GM23338 (cell line): ENCODE results near the gene TAF4B. TPM values are rescaled to one million over a fixed set of nuclear protein-coding genes. Genes with fewer than 3 reads are reported as not detected.

Experiments
- ATAC-seq: fragments of 200-7000 bp; cut with Tn5 transposase; 3 replicates; pipeline ENCODE4 v1.9.1; 2020
- DNase-seq: peaks from one replicate; pipeline ENCODE4 v3.0.0-alpha.2; 2015; ENCODE audit warnings: low spot score
- H2AFZ ChIP-seq: fragments of 200-600 bp; sonication (generic); 2 replicates; pipeline ENCODE4 v1.8.0; 2016; ENCODE audit warnings: antibody characterized with exemption, mild to moderate bottlenecking, moderate library complexity
- H3F3A ChIP-seq: fragments of 200-600 bp; sonication (generic); replicated peaks from 2 replicates; pipeline ENCODE4 v1.8.0; 2017; ENCODE audit warnings: antibody characterized with exemption, mixed run types, low read depth
- H3K27ac ChIP-seq: fragments of 200-600 bp; sonication (generic); 2 replicates; pipeline ENCODE4 v1.6.1; 2016; ENCODE audit warnings: low read depth
- H3K27me3 ChIP-seq: fragments of 200-600 bp; sonication (generic); 2 replicates; pipeline ENCODE4 v1.8.0; 2016; ENCODE audit warnings: mild to moderate bottlenecking, mixed run types, moderate library complexity; ENCODE audit not compliant: insufficient read depth
- H3K36me3 ChIP-seq: fragments of 200-600 bp; sonication (generic); 2 replicates; pipeline ENCODE4 v1.8.0; 2016; ENCODE audit warnings: mild to moderate bottlenecking; ENCODE audit not compliant: insufficient read depth
- H3K4me1 ChIP-seq: fragments of 200-600 bp; sonication (generic); 2 replicates; pipeline ENCODE4 v1.8.0; 2016; ENCODE audit warnings: mild to moderate bottlenecking, moderate library complexity; ENCODE audit not compliant: insufficient read depth
- H3K4me2 ChIP-seq: fragments of 200-600 bp; sonication (generic); 2 replicates; pipeline ENCODE4 v1.7.1; 2017; ENCODE audit warnings: mixed run types
- H3K4me3 ChIP-seq: fragments of 200-600 bp; sonication (generic); 2 replicates; pipeline ENCODE4 v1.6.1; 2016; ENCODE audit warnings: mixed run types
- H3K79me2 ChIP-seq: fragments of 200-600 bp; sonication (generic); replicated peaks from 2 replicates; pipeline ENCODE4 v1.8.0; 2017; ENCODE audit warnings: mild to moderate bottlenecking; ENCODE audit not compliant: insufficient read depth
- H3K9me2 ChIP-seq: fragments of 200-600 bp; sonication (generic); 2 replicates; pipeline ENCODE4 v1.8.0; 2017; ENCODE audit not compliant: insufficient read depth
- H4K20me1 ChIP-seq: fragments of 200-600 bp; sonication (generic); replicated peaks from 2 replicates; pipeline ENCODE4 v1.8.0; 2017; ENCODE audit warnings: mild to moderate bottlenecking; ENCODE audit not compliant: insufficient read depth
- H3K27ac Mint-ChIP-seq: 2 replicates; pipeline ENCODE4 v1.8.0; 2020; ENCODE audit warnings: inconsistent platforms, mild to moderate bottlenecking, moderate library complexity, mixed read lengths
- H3K27me3 Mint-ChIP-seq: 3 replicates; pipeline ENCODE4 v1.8.0; 2022; ENCODE audit warnings: low read depth, mild to moderate bottlenecking, moderate library complexity, mixed read lengths, inconsistent platforms; ENCODE audit not compliant: insufficient read depth, poor library complexity
- H3K36me3 Mint-ChIP-seq: 3 replicates; pipeline ENCODE4 v1.8.0; 2021; ENCODE audit warnings: low read depth, mild to moderate bottlenecking, inconsistent platforms, moderate library complexity, mixed read lengths
- H3K4me1 Mint-ChIP-seq: 3 replicates; pipeline ENCODE4 v1.8.0; 2020; ENCODE audit warnings: mild to moderate bottlenecking, inconsistent platforms, mixed read lengths
- H3K4me3 Mint-ChIP-seq: 3 replicates; pipeline ENCODE4 v1.8.0; 2021; ENCODE audit warnings: moderate library complexity, mild to moderate bottlenecking, inconsistent platforms, mixed read lengths
- H3K9me3 Mint-ChIP-seq: 3 replicates; pipeline ENCODE4 v1.8.0; 2020; ENCODE audit warnings: moderate library complexity, mild to moderate bottlenecking, inconsistent platforms, mixed read lengths
- CREB1 ChIP-seq: fragments of 250-450 bp; sonication (Bioruptor Pico); IDR thresholded peaks from 2 replicates; pipeline ENCODE4 v1.5.0; 2020; ENCODE audit warnings: low read depth, mild to moderate bottlenecking, moderate library complexity
- NANOG ChIP-seq: IDR thresholded peaks from 2 replicates; pipeline ENCODE4 v1.6.1; 2016; ENCODE audit warnings: antibody characterized with exemption, borderline replicate concordance
- REST ChIP-seq: IDR thresholded peaks from one replicate; pipeline ENCODE4 v1.6.1; 2018; ENCODE audit warnings: antibody characterized with exemption; ENCODE audit not compliant: unreplicated experiment
- STAT1 ChIP-seq: IDR thresholded peaks from one replicate; pipeline ENCODE4 v1.6.1; 2016; ENCODE audit warnings: antibody characterized with exemption; ENCODE audit not compliant: unreplicated experiment
- polyA plus RNA-seq: library from polyadenylated mRNA; unstranded; fragments of >200 nt; fragmentation: Nextera tagmentation; extraction: Ambion mirVana; gene quantifications from 2 replicates; pipeline ENCODE4 v1.2.1, GENCODE V29; 2016
- total RNA-seq: library from RNA; depleted of rRNA; stranded (reverse); fragments of >200 nt; shearing (Covaris generic); gene quantifications from 2 replicates; pipeline ENCODE4 v1.2.3, GENCODE V29; 2014

Gene TAF4B
- total and polyA plus RNA-seq, 2 experiments from 2014 or later = 9.4 to 27.3 TPM

- Mint-ChIP-seq H3K27ac (no peak overlapping the region), H3K4me1 (no peaks in the 10 kb centered on the region), H3K36me3 (peaks cover 18% of the 10 kb centered on the region; the same call in 2 of the 3 replicates), H3K9me3 (no peaks in the 10 kb centered on the region), H3K4me3 (no peak overlapping the region), H3K27me3 (peaks cover 2% of the 10 kb centered on the region)
- Histone ChIP-seq H3K4me2 (no peak overlapping the region), H4K20me1 (no peaks in the 10 kb centered on the region), H3K4me1 (no peaks in the 10 kb centered on the region), H3K27me3 (no peaks in the 10 kb centered on the region), H3K9me2 (no peaks in the 10 kb centered on the region), H3F3A (no peaks in the 10 kb centered on the region), H3K27ac (no peak overlapping the region), H2AFZ (no peak overlapping the region), H3K4me3 (no peak overlapping the region), H3K79me2 (no peaks in the 10 kb centered on the region), H3K36me3 (no peaks in the 10 kb centered on the region)
- no peak for TF ChIP-seq CREB1 (CRISPR knock-in tag)
- ATAC-seq = no peak
- no peak for DNase-seq
These were observed 94.4 kb downstream of the TAF4B start for GRCh38 chr18:26320686-26321085.

GRCh38 chr18:26322890-26323653 lies 96.8 kb downstream of the TAF4B start:
- no peak overlapping the region for H3K4me2 ChIP-seq
- no peak for ATAC-seq
- no peak overlapping the region for H3K27ac Mint-ChIP-seq

More at GRCh38 chr18:26322890-26323653, 96.8 kb downstream of the TAF4B start:
- Histone ChIP-seq H4K20me1 (no peaks in the 10 kb centered on the region), H3K4me3 (no peak overlapping the region), H3K27me3 (no peaks in the 10 kb centered on the region), H3K4me1 (no peaks in the 10 kb centered on the region), H3K27ac (no peak overlapping the region), H3K79me2 (no peaks in the 10 kb centered on the region), H3F3A (no peaks in the 10 kb centered on the region), H2AFZ (no peak overlapping the region), H3K36me3 (no peaks in the 10 kb centered on the region), H3K9me2 (no peaks in the 10 kb centered on the region)
- Mint-ChIP-seq H3K27me3 (peaks cover 2% of the 10 kb centered on the region), H3K4me1 (no peaks in the 10 kb centered on the region), H3K4me3 (no peak overlapping the region), H3K9me3 (no peaks in the 10 kb centered on the region), H3K36me3 (peaks cover 18% of the 10 kb centered on the region; the same call in 2 of the 3 replicates)
- TF ChIP-seq NANOG = no peak
- TF ChIP-seq REST = no peak
- TF ChIP-seq STAT1 = no peak
- no peak for DNase-seq
